ENCODE measurements around the gene PIGU.

GRCh38 chr20:34516247-34517113 is 160.4 kb downstream of the PIGU start, which contains the start of gene DYNLRB1:
- TF ChIP-seq CTCF (IDR thresholded peaks at IDR 0.05; ENCODE audit: insufficient read depth, low read length, poor library complexity, severe bottlenecking) (no peak), EZH2phosphoT487 (conservative IDR thresholded peaks at IDR 0.05; ENCODE audit: low read length) (no peak)
